Tibial nerve (tissue), 4 donors: ENCODE results near the gene OGDH. TPM values are rescaled to one million over a fixed set of nuclear protein-coding genes. Genes with fewer than 3 reads are reported as not detected.

Experiments used
- DNase-seq, 2 donors: peaks; one replicate each; pipeline ENCODE4 v3.0.0-alpha.2; 2019; ENCODE audit warnings: low spot score in 2 of 2
- H3K27ac ChIP-seq, 4 donors: fragments of 200-600 bp; sonication (generic) in 3 of 4; one replicate each; pipeline ENCODE4 v1.5.1; 2017 to 2019; ENCODE audit warnings: mild to moderate bottlenecking in 1 of 4
- H3K27me3 ChIP-seq, 2 donors: fragments of 200-600 bp; sonication (generic) in 1 of 2; one replicate each; pipeline versions ENCODE4 v1.5.1 to v1.6.0; 2017 to 2019
- H3K36me3 ChIP-seq, 3 donors: fragments of 200-600 bp; sonication (generic); one replicate each; pipeline ENCODE4 v1.5.1; 2018 to 2019
- H3K4me1 ChIP-seq, 4 donors: fragments of 200-600 bp; sonication (generic) in 3 of 4; one replicate each; pipeline ENCODE4 v1.5.1; 2017 to 2019
- H3K4me3 ChIP-seq, 4 donors: fragments of 200-600 bp; sonication (generic) in 3 of 4; one replicate each; pipeline ENCODE4 v1.5.1; 2017 to 2019; ENCODE audit warnings: mild to moderate bottlenecking in 1 of 4, moderate library complexity in 1 of 4
- H3K9me3 ChIP-seq, 4 donors: fragments of 200-600 bp; sonication (generic) in 3 of 4; one replicate each; pipeline ENCODE4 v1.5.1; 2017 to 2019
- EP300 ChIP-seq, 2 donors: sonication (generic); formaldehyde crosslinking; IDR thresholded peaks; one replicate each; pipeline ENCODE4 v1.6.1; 2017; ENCODE audit warnings: antibody characterized with exemption in 2 of 2, mild to moderate bottlenecking in 1 of 2
- POLR2A ChIP-seq, 2 donors: fragments of 450-650 bp; IDR thresholded peaks; one replicate each; pipeline ENCODE4 v1.6.1; 2017; ENCODE audit warnings: antibody characterized with exemption in 2 of 2, mild to moderate bottlenecking in 2 of 2, moderate library complexity in 2 of 2
- WGBS, 2 donors: methylation state at CpG; one replicate each; pipeline ENCODE4 v1.1.5; 2018; 5-methylcytosine and 5-hydroxymethylcytosine counted together
- total RNA-seq, 4 donors: library from RNA; depleted of rRNA; stranded (reverse); fragments of >200 nt; gene quantifications; one replicate each; pipeline ENCODE4 v1.1.0, GENCODE V29; 2016
- TF ChIP-seq, protein P1 (sequence below), 5 experiments: fragments of 200-600 bp in 3 of 5; fragments of 450-650 bp in 2 of 5; sonication (generic) in 3 of 5; IDR thresholded peaks; one replicate each; pipeline ENCODE4 v1.5.1; 2016 to 2019; ENCODE audit warnings: antibody characterized with exemption in 5 of 5, mild to moderate bottlenecking in 3 of 5, moderate library complexity in 2 of 5

The OGDH gene
- total RNA-seq, 4 donors from 2014 or later = 66.8 to 76.5 (median 70.1) TPM

DNA sequence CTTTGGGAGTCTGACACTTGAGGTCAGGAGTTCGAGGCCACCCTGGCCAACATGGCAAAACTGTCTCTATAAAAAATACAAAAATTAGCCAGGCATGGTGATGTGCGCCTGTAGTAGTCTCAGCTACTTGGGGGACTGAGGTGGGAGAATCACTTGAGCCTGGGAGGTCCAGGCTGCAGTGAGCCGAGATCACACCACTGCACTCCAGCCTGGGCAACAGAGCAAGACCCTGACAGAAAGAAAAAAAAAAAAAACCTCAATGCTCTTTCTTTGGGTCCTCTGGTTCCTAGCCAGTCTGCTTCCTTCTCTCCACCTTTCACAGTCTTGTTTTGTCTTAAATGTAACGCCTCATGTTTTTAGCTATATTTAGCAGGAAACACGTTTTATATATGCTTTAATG is 9.4 kb downstream of the OGDH start:
- peak overlapping the region in 2 of 4 donors; percentile 9 to 51 for H3K27ac ChIP-seq
- H3K4me3 ChIP-seq = no peak overlapping the region
- H3K36me3 ChIP-seq = peaks cover 0 to 6% (median 0%) of the 10 kb centered on the region in 3 donors
- WGBS, 2 donors = 85 to 93% methylated on average over 5 of the region's 5 CpGs
- TF ChIP-seq EP300 (IDR thresholded peaks at IDR 0.05) = no peak
- TF ChIP-seq, protein P1, sequence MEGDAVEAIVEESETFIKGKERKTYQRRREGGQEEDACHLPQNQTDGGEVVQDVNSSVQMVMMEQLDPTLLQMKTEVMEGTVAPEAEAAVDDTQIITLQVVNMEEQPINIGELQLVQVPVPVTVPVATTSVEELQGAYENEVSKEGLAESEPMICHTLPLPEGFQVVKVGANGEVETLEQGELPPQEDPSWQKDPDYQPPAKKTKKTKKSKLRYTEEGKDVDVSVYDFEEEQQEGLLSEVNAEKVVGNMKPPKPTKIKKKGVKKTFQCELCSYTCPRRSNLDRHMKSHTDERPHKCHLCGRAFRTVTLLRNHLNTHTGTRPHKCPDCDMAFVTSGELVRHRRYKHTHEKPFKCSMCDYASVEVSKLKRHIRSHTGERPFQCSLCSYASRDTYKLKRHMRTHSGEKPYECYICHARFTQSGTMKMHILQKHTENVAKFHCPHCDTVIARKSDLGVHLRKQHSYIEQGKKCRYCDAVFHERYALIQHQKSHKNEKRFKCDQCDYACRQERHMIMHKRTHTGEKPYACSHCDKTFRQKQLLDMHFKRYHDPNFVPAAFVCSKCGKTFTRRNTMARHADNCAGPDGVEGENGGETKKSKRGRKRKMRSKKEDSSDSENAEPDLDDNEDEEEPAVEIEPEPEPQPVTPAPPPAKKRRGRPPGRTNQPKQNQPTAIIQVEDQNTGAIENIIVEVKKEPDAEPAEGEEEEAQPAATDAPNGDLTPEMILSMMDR (IDR thresholded peaks at IDR 0.05) = no peak
- no peak for TF ChIP-seq POLR2A (IDR thresholded peaks at IDR 0.05)
- H3K27me3 ChIP-seq = no peaks in the 10 kb centered on the region
- H3K4me1 ChIP-seq = peaks cover 0 to 37% (median 4%) of the 10 kb centered on the region in 4 donors
- DNase-seq = no peak
- no peaks in the 10 kb centered on the region for H3K9me3 ChIP-seq

DNA sequence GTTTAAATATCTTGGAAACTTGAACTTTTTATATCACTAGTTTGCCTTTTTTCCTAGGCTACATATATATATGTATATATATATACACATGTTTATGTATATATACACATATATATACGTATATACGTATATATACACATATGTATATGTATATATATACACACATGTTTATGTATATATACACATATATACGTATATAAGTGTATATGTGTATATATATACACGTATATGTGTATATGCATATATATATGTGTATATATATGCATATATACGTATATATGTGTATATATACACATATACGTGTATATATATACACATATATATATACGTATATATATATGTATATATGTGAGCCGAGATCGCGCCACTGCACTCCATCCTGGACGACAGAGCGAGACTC is 10.1 kb downstream of the OGDH start:
- no peaks in the 10 kb centered on the region for H3K27me3 ChIP-seq
- 89 to 92% methylated on average over 12 of the region's 12 CpGs for WGBS, 2 donors
- H3K36me3 ChIP-seq = peaks cover 0 to 6% (median 0%) of the 10 kb centered on the region in 3 donors
- peaks cover 0 to 44% (median 4%) of the 10 kb centered on the region in 4 donors for H3K4me1 ChIP-seq
- H3K4me3 ChIP-seq = no peak overlapping the region
- no peak for DNase-seq
- H3K9me3 ChIP-seq = no peaks in the 10 kb centered on the region
- H3K27ac ChIP-seq = no peak overlapping the region
- TF ChIP-seq POLR2A (IDR thresholded peaks at IDR 0.05) (no peak), EP300 (IDR thresholded peaks at IDR 0.05) (no peak)
- TF ChIP-seq, protein P1 (IDR thresholded peaks at IDR 0.05) = no peak

GRCh38 chr7:44617225-44617890 is 10.9 kb downstream of the OGDH start:
- no peaks in the 10 kb centered on the region for H3K9me3 ChIP-seq
- no peak overlapping the region for H3K27ac ChIP-seq
- peaks cover 0 to 51% (median 4%) of the 10 kb centered on the region in 4 donors for H3K4me1 ChIP-seq
- peaks cover 0 to 6% (median 0%) of the 10 kb centered on the region in 3 donors for H3K36me3 ChIP-seq
- no peak for TF ChIP-seq EP300 (IDR thresholded peaks at IDR 0.05)
- TF ChIP-seq, protein P1 (IDR thresholded peaks at IDR 0.05) = no peak
- TF ChIP-seq POLR2A (IDR thresholded peaks at IDR 0.05) = no peak
- H3K4me3 ChIP-seq = no peak overlapping the region
- H3K27me3 ChIP-seq = no peaks in the 10 kb centered on the region
- WGBS, 2 donors = 72 to 74% methylated on average over 2 of the region's 2 CpGs
- no peak for DNase-seq

DNA sequence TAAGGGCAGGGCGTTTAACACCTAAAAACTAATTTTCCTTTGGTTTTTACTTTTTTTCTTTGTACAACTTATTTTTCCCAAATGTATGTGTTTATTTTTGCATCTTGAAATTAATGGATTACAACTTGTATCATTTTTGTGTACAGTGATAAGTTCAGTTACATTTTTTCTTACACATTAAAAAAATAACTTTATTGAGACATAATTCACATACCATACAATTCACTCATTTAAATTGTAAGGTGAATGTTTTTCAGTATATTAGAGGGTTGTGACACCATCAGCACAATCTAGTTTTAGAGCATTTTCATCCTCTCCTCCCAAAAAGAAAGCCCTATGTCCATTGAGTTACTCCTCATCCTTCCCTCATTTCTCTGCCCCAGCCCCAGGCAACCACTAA is 11.6 kb downstream of the OGDH start:
- peaks cover 0 to 6% (median 0%) of the 10 kb centered on the region in 3 donors for H3K36me3 ChIP-seq
- no peaks in the 10 kb centered on the region for H3K9me3 ChIP-seq
- no peak overlapping the region for H3K4me3 ChIP-seq
- H3K27me3 ChIP-seq = no peaks in the 10 kb centered on the region
- 94 to 97% methylated on average over 1 of the region's 1 CpG for WGBS, 2 donors
- no peak for TF ChIP-seq EP300 (IDR thresholded peaks at IDR 0.05)
- TF ChIP-seq, protein P1 (IDR thresholded peaks at IDR 0.05) = no peak
- TF ChIP-seq POLR2A (IDR thresholded peaks at IDR 0.05) = no peak
- no peak for DNase-seq
- H3K27ac ChIP-seq = no peak overlapping the region
- H3K4me1 ChIP-seq = peaks cover 0 to 58% (median 7%) of the 10 kb centered on the region in 4 donors

GRCh38 chr7:44618753-44619152 is 12.3 kb downstream of the OGDH start:
- TF ChIP-seq EP300 (IDR thresholded peaks at IDR 0.05) = no peak
- no peak for TF ChIP-seq POLR2A (IDR thresholded peaks at IDR 0.05)
- TF ChIP-seq, protein P1 (IDR thresholded peaks at IDR 0.05) = no peak
- Histone ChIP-seq H3K27me3 (no peaks in the 10 kb centered on the region), H3K4me3 (no peak overlapping the region), H3K9me3 (no peaks in the 10 kb centered on the region), H3K36me3 (peaks cover 0 to 6% (median 0%) of the 10 kb centered on the region in 3 donors), H3K27ac (no peak overlapping the region), H3K4me1 (peaks cover 0 to 65% (median 8%) of the 10 kb centered on the region in 4 donors)
- WGBS, 2 donors = 72 to 83% methylated on average over 3 of the region's 3 CpGs
- no peak for DNase-seq
